Loucy (cell line): Measurements from ENCODE around the gene DRD2.

Experiments used
- H2AFZ ChIP-seq: fragments of 200-600 bp; sonication (generic); 2 replicates; pipeline ENCODE4 v1.6.0; 2016; ENCODE audit warnings: antibody characterized with exemption, mild to moderate bottlenecking, low read length, moderate library complexity
- H3F3A ChIP-seq: fragments of 200-600 bp; 2 replicates; pipeline ENCODE4 v1.6.0; 2016; ENCODE audit warnings: antibody characterized with exemption, low read depth, mild to moderate bottlenecking
- H3K27me3 ChIP-seq: fragments of 200-600 bp; sonication (generic); 2 replicates; pipeline ENCODE4 v1.6.1; 2014; ENCODE audit warnings: low read length, mild to moderate bottlenecking; ENCODE audit not compliant: insufficient read depth, poor library complexity, severe bottlenecking
- H3K36me3 ChIP-seq: fragments of 200-600 bp; sonication (generic); 2 replicates; pipeline ENCODE4 v1.6.1; 2016; ENCODE audit warnings: low read length; ENCODE audit not compliant: insufficient read depth
- H3K4me1 ChIP-seq: fragments of 200-600 bp; sonication (generic); 2 replicates; pipeline ENCODE4 v1.5.1; 2014; ENCODE audit warnings: low read length, mild to moderate bottlenecking; ENCODE audit not compliant: insufficient read depth, poor library complexity, severe bottlenecking
- H3K4me2 ChIP-seq: fragments of 200-600 bp; sonication (generic); 2 replicates; pipeline ENCODE4 v1.6.0; 2014; ENCODE audit warnings: antibody characterized with exemption, low read length, low read depth, mild to moderate bottlenecking; ENCODE audit not compliant: poor library complexity, severe bottlenecking
- H3K4me3 ChIP-seq: fragments of 200-600 bp; sonication (generic); 2 replicates; pipeline ENCODE4 v1.5.1; 2014; ENCODE audit warnings: low read length, mild to moderate bottlenecking, mixed read lengths; ENCODE audit not compliant: poor library complexity, severe bottlenecking
- H3K79me2 ChIP-seq: fragments of 200-600 bp; sonication (generic); 2 replicates; pipeline ENCODE4 v1.6.1; 2014; ENCODE audit warnings: low read length; ENCODE audit not compliant: insufficient read depth
- H3K9ac ChIP-seq: fragments of 200-600 bp; sonication (generic); 2 replicates; pipeline ENCODE4 v1.6.0; 2014; ENCODE audit warnings: mild to moderate bottlenecking, low read depth, low read length, moderate library complexity; ENCODE audit not compliant: poor library complexity, severe bottlenecking
- H3K9me2 ChIP-seq: fragments of 200-600 bp; sonication (generic); replicated peaks from 2 replicates; pipeline ENCODE4 v1.6.1; 2016; ENCODE audit warnings: low read depth, low read length, mixed read lengths
- H3K9me3 ChIP-seq: fragments of 200-600 bp; sonication (generic); 2 replicates; pipeline ENCODE4 v1.6.1; 2014; ENCODE audit warnings: mild to moderate bottlenecking, antibody characterized with exemption, low read length, low read depth; ENCODE audit not compliant: insufficient read depth
- H4K20me1 ChIP-seq: fragments of 200-600 bp; sonication (generic); 2 replicates; pipeline ENCODE4 v1.6.0; 2014; ENCODE audit warnings: antibody characterized with exemption, low read length, mild to moderate bottlenecking; ENCODE audit not compliant: insufficient read depth, poor library complexity, severe bottlenecking
- CTCF ChIP-seq: fragments of 200-600 bp; sonication (generic); conservative IDR thresholded peaks from 2 replicates; pipeline ENCODE4 v1.5.1; 2014; ENCODE audit warnings: mild to moderate bottlenecking, antibody characterized with exemption, low read length
- EZH2phosphoT487 ChIP-seq: fragments of 200-600 bp; IDR thresholded peaks from 2 replicates; pipeline ENCODE4 v1.6.1; 2018; ENCODE audit warnings: antibody characterized with exemption, mild to moderate bottlenecking, moderate library complexity, borderline replicate concordance

DRD2 gene

GRCh38 chr11:113365895-113366294, 109.3 kb downstream of the DRD2 start:
- Histone ChIP-seq H3K9ac (no peak overlapping the region), H3K9me2 (no peaks in the 10 kb centered on the region), H3K4me3 (no peak overlapping the region), H3K27me3 (no peaks in the 10 kb centered on the region), H3F3A (no peaks in the 10 kb centered on the region), H2AFZ (no peak overlapping the region), H3K79me2 (no peaks in the 10 kb centered on the region), H3K4me1 (no peaks in the 10 kb centered on the region), H3K36me3 (no peaks in the 10 kb centered on the region), H3K9me3 (no peaks in the 10 kb centered on the region), H4K20me1 (no peaks in the 10 kb centered on the region), H3K4me2 (no peak overlapping the region)
- TF ChIP-seq CTCF (no peak), EZH2phosphoT487 (no peak)

DNA sequence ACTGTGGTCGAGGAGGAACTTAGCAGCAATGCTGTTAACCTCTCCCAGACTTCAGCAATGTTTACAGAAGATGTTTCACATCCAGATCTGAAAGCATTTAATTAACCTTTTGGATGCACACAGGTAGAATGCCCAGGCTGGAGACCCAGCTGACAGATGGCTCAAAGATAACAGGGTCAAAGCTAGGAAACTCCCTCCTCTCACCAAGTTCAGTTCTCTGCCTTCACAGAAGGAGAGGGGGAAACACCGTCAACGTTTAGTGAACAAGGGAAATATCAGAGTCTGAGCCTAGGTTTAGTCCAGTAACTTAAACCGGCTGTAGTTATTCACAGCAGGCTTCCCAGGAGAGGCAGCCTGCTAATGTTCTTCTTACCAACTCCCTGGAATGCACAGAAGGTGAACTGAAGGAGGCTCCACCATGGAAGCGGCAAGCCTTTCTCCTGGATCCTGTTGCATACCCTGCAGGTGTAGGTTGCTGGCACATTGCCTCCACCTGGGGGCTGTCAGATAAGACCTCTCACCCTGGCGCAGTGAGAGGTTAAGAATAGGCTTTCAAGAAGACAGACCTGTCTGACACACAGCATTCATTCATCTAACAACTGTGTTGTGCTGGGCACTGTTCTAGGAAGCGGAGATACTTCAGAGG, 111.1 kb downstream of the DRD2 start:
- no peak for TF ChIP-seq EZH2phosphoT487
- no peak for TF ChIP-seq CTCF
- H3K9me2 ChIP-seq = no peaks in the 10 kb centered on the region
- H3K79me2 ChIP-seq = no peaks in the 10 kb centered on the region
- H3K4me3 ChIP-seq = no peak overlapping the region
- H3K9ac ChIP-seq = no peak overlapping the region
- no peaks in the 10 kb centered on the region for H3F3A ChIP-seq
- H2AFZ ChIP-seq = no peak overlapping the region
- no peaks in the 10 kb centered on the region for H4K20me1 ChIP-seq
- no peaks in the 10 kb centered on the region for H3K9me3 ChIP-seq
- H3K4me2 ChIP-seq = no peak overlapping the region
- H3K4me1 ChIP-seq = no peaks in the 10 kb centered on the region
- no peaks in the 10 kb centered on the region for H3K27me3 ChIP-seq
- no peaks in the 10 kb centered on the region for H3K36me3 ChIP-seq

DNA sequence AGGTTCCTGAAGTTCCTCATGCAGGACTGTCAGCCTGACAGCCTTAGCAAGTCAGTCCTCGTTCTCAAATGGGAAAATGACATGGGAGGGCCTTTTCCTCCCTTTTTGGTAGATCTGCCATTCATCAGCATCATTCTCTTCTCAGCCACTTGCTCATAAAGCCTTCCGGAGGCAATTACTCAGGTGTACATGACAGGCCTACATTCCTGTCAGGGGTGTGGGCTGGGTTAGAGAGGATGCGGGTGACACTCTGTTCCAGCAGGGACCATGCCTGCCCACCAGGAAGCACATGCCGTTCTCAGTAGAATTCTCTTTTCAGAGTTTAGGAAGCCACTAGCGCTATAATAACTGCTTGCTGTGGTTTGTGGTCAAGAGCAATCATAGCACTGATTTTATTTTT, 111.8 kb downstream of the DRD2 start:
- H3K4me1 ChIP-seq = no peaks in the 10 kb centered on the region
- H3K9ac ChIP-seq = no peak overlapping the region
- no peaks in the 10 kb centered on the region for H4K20me1 ChIP-seq
- H3K36me3 ChIP-seq = no peaks in the 10 kb centered on the region
- H3K79me2 ChIP-seq = no peaks in the 10 kb centered on the region
- TF ChIP-seq EZH2phosphoT487 (no peak), CTCF (no peak)
- H3F3A ChIP-seq = no peaks in the 10 kb centered on the region
- no peak overlapping the region for H2AFZ ChIP-seq
- H3K4me2 ChIP-seq = no peak overlapping the region
- H3K9me2 ChIP-seq = no peaks in the 10 kb centered on the region
- no peak overlapping the region for H3K4me3 ChIP-seq
- no peaks in the 10 kb centered on the region for H3K9me3 ChIP-seq
- no peaks in the 10 kb centered on the region for H3K27me3 ChIP-seq
